Measurements from ENCODE around the gene HP1BP3. TPM values are rescaled to one million over a fixed set of nuclear protein-coding genes. Genes with fewer than 3 reads are reported as not detected.

The HP1BP3 gene
- total RNA-seq, 6 donors from 2014 or later, result 140 to 731 (median 274) TPM

- Histone ChIP-seq H3K36me3 (no peaks in the 10 kb centered on the region), H3K4me1 (peaks cover 6 to 14% (median 8%) of the 10 kb centered on the region in 4 donors), H3K4me3 (peak overlapping the region; percentile 7 to 70 (median 56)), H3K27ac (peak overlapping the region; percentile 70 to 86 (median 80)), H3K9me3 (no peaks in the 10 kb centered on the region), H3K27me3 (no peaks in the 10 kb centered on the region)
- WGBS, 2 donors, result 3 to 7% methylated on average over 14 to 32 of the region's 46 CpGs
- DNase-seq (peak; percentile 87 to 94), ATAC-seq (ENCODE audit: low FRiP score in 2 of 2) (peak; percentile 93 to 95)
- no peak for TF ChIP-seq EP300 (IDR thresholded peaks at IDR 0.05)
- TF ChIP-seq, protein P1, sequence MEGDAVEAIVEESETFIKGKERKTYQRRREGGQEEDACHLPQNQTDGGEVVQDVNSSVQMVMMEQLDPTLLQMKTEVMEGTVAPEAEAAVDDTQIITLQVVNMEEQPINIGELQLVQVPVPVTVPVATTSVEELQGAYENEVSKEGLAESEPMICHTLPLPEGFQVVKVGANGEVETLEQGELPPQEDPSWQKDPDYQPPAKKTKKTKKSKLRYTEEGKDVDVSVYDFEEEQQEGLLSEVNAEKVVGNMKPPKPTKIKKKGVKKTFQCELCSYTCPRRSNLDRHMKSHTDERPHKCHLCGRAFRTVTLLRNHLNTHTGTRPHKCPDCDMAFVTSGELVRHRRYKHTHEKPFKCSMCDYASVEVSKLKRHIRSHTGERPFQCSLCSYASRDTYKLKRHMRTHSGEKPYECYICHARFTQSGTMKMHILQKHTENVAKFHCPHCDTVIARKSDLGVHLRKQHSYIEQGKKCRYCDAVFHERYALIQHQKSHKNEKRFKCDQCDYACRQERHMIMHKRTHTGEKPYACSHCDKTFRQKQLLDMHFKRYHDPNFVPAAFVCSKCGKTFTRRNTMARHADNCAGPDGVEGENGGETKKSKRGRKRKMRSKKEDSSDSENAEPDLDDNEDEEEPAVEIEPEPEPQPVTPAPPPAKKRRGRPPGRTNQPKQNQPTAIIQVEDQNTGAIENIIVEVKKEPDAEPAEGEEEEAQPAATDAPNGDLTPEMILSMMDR (IDR thresholded peaks at IDR 0.05), result peak; percentile 89 to 95 (median 92)
- peak in 1 of 4 donors; percentile 15 for TF ChIP-seq POLR2A (IDR thresholded peaks at IDR 0.05)
- peak in 1 of 2 donors; percentile 26 for TF ChIP-seq POLR2AphosphoS5 (IDR thresholded peaks at IDR 0.05)
Observed at GRCh38 chr1:20696397-20697333, 90.4 kb downstream of the HP1BP3 start.

- Histone ChIP-seq H3K36me3 (no peaks in the 10 kb centered on the region), H3K4me1 (peaks cover 6 to 14% (median 8%) of the 10 kb centered on the region in 4 donors), H3K27me3 (no peaks in the 10 kb centered on the region), H3K9me3 (no peaks in the 10 kb centered on the region), H3K4me3 (no peak overlapping the region), H3K27ac (no peak overlapping the region)
- ATAC-seq (ENCODE audit: low FRiP score in 2 of 2) (no peak), DNase-seq (no peak)
- no peak for TF ChIP-seq EP300 (IDR thresholded peaks at IDR 0.05)
- TF ChIP-seq, protein P1 (IDR thresholded peaks at IDR 0.05), result no peak
- no peak for TF ChIP-seq POLR2AphosphoS5 (IDR thresholded peaks at IDR 0.05)
- no peak for TF ChIP-seq POLR2A (IDR thresholded peaks at IDR 0.05)
- WGBS, 2 donors, result 77 to 87% methylated on average over 10 of the region's 10 CpGs
Observed at GRCh38 chr1:20695515-20695914, 91.6 kb downstream of the HP1BP3 start.

DNA sequence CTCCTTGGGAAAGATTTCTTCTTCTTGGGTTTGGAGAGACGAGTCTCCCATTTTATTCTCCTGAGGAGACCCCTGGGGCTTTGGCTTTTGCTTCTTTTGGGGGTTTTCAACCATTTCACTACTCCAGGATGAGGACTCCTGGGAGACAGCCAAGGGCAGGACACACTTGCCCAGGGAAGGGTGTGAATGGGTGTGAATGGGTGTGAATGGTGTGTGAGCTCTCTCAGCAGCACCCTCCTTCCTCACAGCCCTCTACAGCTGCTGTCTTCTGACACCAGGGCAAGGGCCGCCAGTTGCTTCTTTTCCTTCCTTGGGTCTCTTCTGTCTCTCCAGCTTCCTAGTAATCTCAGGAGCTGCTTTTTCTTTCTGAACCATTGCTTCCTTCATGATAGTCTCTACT is 93.5 kb downstream of the HP1BP3 start:
- no peaks in the 10 kb centered on the region for H3K36me3 ChIP-seq
- ATAC-seq (ENCODE audit: low FRiP score in 2 of 2), result no peak
- H3K27ac ChIP-seq, result no peak overlapping the region
- peaks cover 6 to 14% (median 8%) of the 10 kb centered on the region in 4 donors for H3K4me1 ChIP-seq
- no peak for DNase-seq
- no peaks in the 10 kb centered on the region for H3K27me3 ChIP-seq
- TF ChIP-seq POLR2A (IDR thresholded peaks at IDR 0.05) (no peak), POLR2AphosphoS5 (IDR thresholded peaks at IDR 0.05) (no peak), EP300 (IDR thresholded peaks at IDR 0.05) (no peak)
- TF ChIP-seq, protein P1 (IDR thresholded peaks at IDR 0.05), result no peak
- no peaks in the 10 kb centered on the region for H3K9me3 ChIP-seq
- no peak overlapping the region for H3K4me3 ChIP-seq
- whole genome bisulfite sequencing, 2 donors, result 90 to 95% methylated on average over 2 of the region's 2 CpGs

Other genes with a start within 250 kb of the HP1BP3 start
- gene FAM43B, start 234.7 kb downstream of the HP1BP3 start, total RNA-seq, result 1 to 10 TPM in 1 of 6 donors, under 1 TPM in 2, not detected in 3; 0.23 to 1.2 (median 0.30) TPM
- gene CDA, start 198.2 kb downstream of the HP1BP3 start, total RNA-seq, result 1 to 10 TPM in 5 of 6 donors, not detected in 1; 2.6 to 9.3 (median 3.0) TPM
- gene PINK1, start 153.8 kb downstream of the HP1BP3 start, total RNA-seq, result 100 to 1,000 TPM in 2 of 6 donors, 10 to 100 TPM in 4; 62.8 to 118 (median 86.2) TPM
- 100 to 1,000 TPM in 4 of 6 donors, 10 to 100 TPM in 2; 54.5 to 212 (median 141) TPM for gene DDOST, start 125.9 kb downstream of the HP1BP3 start, total RNA-seq
- 10 to 100 TPM in 1 of 6 donors, 1 to 10 TPM in 5; 4.2 to 12.6 (median 8.5) TPM for gene KIF17, start 69.3 kb downstream of the HP1BP3 start, total RNA-seq
- under 1 TPM in 3 of 6 donors, not detected in 3; 0.13 to 0.46 (median 0.40) TPM for gene SH2D5, start 54.6 kb downstream of the HP1BP3 start, total RNA-seq

Measured in upper lobe of left lung (tissue), 6 donors.